GM10248 (cell line): ENCODE measurements around the gene LGALS9C.
"Not testable (repeated sequence)": the region's sequence is repeated elsewhere in the genome, so short reads cannot be mapped to it uniquely, and the experiment has no call there.

Experiments used
- CTCF ChIA-PET: fragments of 300-600 bp; sonication (Branson Sonifier 250); formaldehyde crosslinking; extraction: SDS; loops from one replicate; lab custom pipeline; 2021; ENCODE audit warnings: antibody characterized with exemption; lab: Yijun Ruan, JAX
- POLR2A ChIA-PET: fragments of 350-650 bp; sonication (Branson Sonifier 250); formaldehyde crosslinking; extraction: SDS; loops from one replicate; lab custom pipeline; 2020; ENCODE audit warnings: antibody characterized with exemption; lab: Yijun Ruan, JAX
- DNase-seq: peaks from one replicate; pipeline ENCODE4 v3.0.0; 2012; ENCODE audit errors: extremely low spot score

LGALS9C gene

GRCh38 chr17:18470345-18470930, 6.2 kb upstream of the LGALS9C start:
- DNase-seq, CTCF ChIA-PET, POLR2A ChIA-PET: not testable (repeated sequence)

- DNase-seq, CTCF ChIA-PET, POLR2A ChIA-PET: not testable (repeated sequence)
These were observed 2.6 kb upstream of the LGALS9C start for GRCh38 chr17:18473967-18474366.

- CTCF ChIA-PET, DNase-seq, POLR2A ChIA-PET: not testable (repeated sequence)
These were observed 1.8 kb upstream of the LGALS9C start for GRCh38 chr17:18474754-18475153.

- POLR2A ChIA-PET, CTCF ChIA-PET, DNase-seq: not testable (repeated sequence)
These were observed 778 bp downstream of the LGALS9C start for GRCh38 chr17:18477367-18477766.

- POLR2A ChIA-PET, DNase-seq, CTCF ChIA-PET: not testable (repeated sequence)
These were observed 1.8 kb downstream of the LGALS9C start for GRCh38 chr17:18478362-18478761.

- DNase-seq, CTCF ChIA-PET, POLR2A ChIA-PET: not testable (repeated sequence)
These were observed 2.5 kb downstream of the LGALS9C start for GRCh38 chr17:18478977-18479595.

GRCh38 chr17:18481775-18482174, 5.2 kb downstream of the LGALS9C start:
- POLR2A ChIA-PET, CTCF ChIA-PET, DNase-seq: not testable (repeated sequence)

GRCh38 chr17:18485936-18486464, 9.4 kb downstream of the LGALS9C start:
- POLR2A ChIA-PET, CTCF ChIA-PET, DNase-seq: not testable (repeated sequence)

- CTCF ChIA-PET, POLR2A ChIA-PET, DNase-seq: not testable (repeated sequence)
These were observed 11.0 kb downstream of the LGALS9C start for GRCh38 chr17:18487633-18488032.

- POLR2A ChIA-PET, CTCF ChIA-PET, DNase-seq: not testable (repeated sequence)
These were observed 12.0 kb downstream of the LGALS9C start for GRCh38 chr17:18488622-18489021.

GRCh38 chr17:18490016-18490415, 13.4 kb downstream of the LGALS9C start:
- POLR2A ChIA-PET, DNase-seq, CTCF ChIA-PET: not testable (repeated sequence)

- CTCF ChIA-PET, POLR2A ChIA-PET, DNase-seq: not testable (repeated sequence)
These were observed 16.3 kb downstream of the LGALS9C start for GRCh38 chr17:18492712-18493480.

- DNase-seq, POLR2A ChIA-PET, CTCF ChIA-PET: not testable (repeated sequence)
These were observed 17.7 kb downstream of the LGALS9C start for GRCh38 chr17:18494250-18494768.

- CTCF ChIA-PET, POLR2A ChIA-PET, DNase-seq: not testable (repeated sequence)
These were observed 20.5 kb downstream of the LGALS9C start for GRCh38 chr17:18497044-18497443.

- CTCF ChIA-PET, POLR2A ChIA-PET, DNase-seq: not testable (repeated sequence)
These were observed 22.5 kb downstream of the LGALS9C start for GRCh38 chr17:18499100-18499499.

- CTCF ChIA-PET, DNase-seq, POLR2A ChIA-PET: not testable (repeated sequence)
These were observed 23.2 kb downstream of the LGALS9C start for GRCh38 chr17:18499756-18500155.

- CTCF ChIA-PET, DNase-seq, POLR2A ChIA-PET: not testable (repeated sequence)
These were observed 23.7 kb downstream of the LGALS9C start for GRCh38 chr17:18500281-18500680.

GRCh38 chr17:18500816-18501215, 24.2 kb downstream of the LGALS9C start:
- POLR2A ChIA-PET, CTCF ChIA-PET: not testable (repeated sequence)

More at GRCh38 chr17:18500816-18501215, 24.2 kb downstream of the LGALS9C start:
- DNase-seq = not testable (repeated sequence)
